ENCODE results near the gene ATP8B4.

Gene ATP8B4

DNA sequence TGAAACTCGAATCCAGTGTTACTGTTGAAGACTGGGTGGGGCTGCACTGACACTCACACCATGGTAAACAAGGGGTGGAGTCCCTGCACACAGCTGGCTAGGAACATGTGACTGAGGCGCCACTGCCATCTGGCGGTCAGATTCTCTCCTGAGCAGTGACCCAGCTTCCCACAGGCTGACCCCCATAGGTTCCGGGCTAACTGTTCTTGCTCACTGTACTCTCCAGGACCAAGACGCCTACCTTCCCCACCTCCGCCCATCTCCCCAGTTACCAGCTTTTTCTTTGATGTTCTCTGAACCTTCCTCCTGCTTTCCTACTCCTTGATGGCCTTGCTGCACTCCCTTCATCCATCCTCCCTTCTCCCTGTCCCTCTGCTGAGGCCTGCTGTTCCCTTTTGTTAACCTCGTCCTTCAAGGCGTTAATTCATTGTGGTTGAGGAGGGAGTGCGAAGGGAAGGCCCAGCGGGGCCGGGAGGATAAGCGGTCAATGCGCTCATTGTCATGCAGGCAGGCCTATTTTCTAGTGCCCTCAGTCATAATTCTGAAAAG, 115.2 kb downstream of the ATP8B4 start:
- Histone ChIP-seq H4K20me1 (ENCODE audit: insufficient read depth) (no peaks in the 10 kb centered on the region), H3K4me1 (ENCODE audit: low read depth, poor library complexity, severe bottlenecking) (peaks cover 23% of the 10 kb centered on the region), H3K9ac (no peak overlapping the region), H3K27me3 (ENCODE audit: insufficient read depth, low read depth) (no peaks in the 10 kb centered on the region), H3K36me3 (ENCODE audit: insufficient read depth) (no peaks in the 10 kb centered on the region), H3K4me3 (IDR thresholded peaks at IDR 0.05; ENCODE audit: insufficient read depth, low read depth, low read length) (no peak overlapping the region), H3K27ac (no peak overlapping the region), H3K4me2 (peak overlapping the region; percentile 69), H3K79me2 (ENCODE audit: insufficient read depth, low read depth) (no peaks in the 10 kb centered on the region), H2AFZ (ENCODE audit: low read depth) (peak overlapping the region; percentile 77; the same call in 1 of the 2 replicates)
- TF ChIP-seq, protein P1, sequence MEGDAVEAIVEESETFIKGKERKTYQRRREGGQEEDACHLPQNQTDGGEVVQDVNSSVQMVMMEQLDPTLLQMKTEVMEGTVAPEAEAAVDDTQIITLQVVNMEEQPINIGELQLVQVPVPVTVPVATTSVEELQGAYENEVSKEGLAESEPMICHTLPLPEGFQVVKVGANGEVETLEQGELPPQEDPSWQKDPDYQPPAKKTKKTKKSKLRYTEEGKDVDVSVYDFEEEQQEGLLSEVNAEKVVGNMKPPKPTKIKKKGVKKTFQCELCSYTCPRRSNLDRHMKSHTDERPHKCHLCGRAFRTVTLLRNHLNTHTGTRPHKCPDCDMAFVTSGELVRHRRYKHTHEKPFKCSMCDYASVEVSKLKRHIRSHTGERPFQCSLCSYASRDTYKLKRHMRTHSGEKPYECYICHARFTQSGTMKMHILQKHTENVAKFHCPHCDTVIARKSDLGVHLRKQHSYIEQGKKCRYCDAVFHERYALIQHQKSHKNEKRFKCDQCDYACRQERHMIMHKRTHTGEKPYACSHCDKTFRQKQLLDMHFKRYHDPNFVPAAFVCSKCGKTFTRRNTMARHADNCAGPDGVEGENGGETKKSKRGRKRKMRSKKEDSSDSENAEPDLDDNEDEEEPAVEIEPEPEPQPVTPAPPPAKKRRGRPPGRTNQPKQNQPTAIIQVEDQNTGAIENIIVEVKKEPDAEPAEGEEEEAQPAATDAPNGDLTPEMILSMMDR (conservative IDR thresholded peaks at IDR 0.05; ENCODE audit: low read depth, low read length), result peak; percentile 77

DNA sequence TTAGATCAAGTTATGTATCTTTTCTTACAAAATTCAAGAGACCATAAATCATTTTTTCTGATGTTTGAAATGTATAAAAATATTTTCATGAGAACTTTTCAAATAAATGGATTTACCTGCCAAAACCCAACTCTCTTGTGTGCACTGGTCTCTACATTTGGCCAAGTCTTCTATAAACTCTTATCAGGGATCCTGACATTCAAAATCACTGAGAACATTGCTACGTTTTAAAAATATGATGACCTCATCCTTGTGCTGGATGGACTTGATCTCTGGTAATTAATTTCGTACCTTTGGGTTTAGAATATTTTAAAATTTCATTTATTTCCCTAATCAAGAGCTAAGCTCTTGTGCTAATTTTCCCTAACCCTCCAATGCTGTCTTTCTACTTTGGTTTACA, 127.4 kb downstream of the ATP8B4 start:
- Histone ChIP-seq H3K27ac (no peak overlapping the region), H3K27me3 (ENCODE audit: insufficient read depth, low read depth) (no peaks in the 10 kb centered on the region), H3K4me3 (IDR thresholded peaks at IDR 0.05; ENCODE audit: insufficient read depth, low read depth, low read length) (no peak overlapping the region), H3K36me3 (ENCODE audit: insufficient read depth) (no peaks in the 10 kb centered on the region), H3K9ac (no peak overlapping the region), H2AFZ (ENCODE audit: low read depth) (no peak overlapping the region), H3K79me2 (ENCODE audit: insufficient read depth, low read depth) (no peaks in the 10 kb centered on the region), H3K4me1 (ENCODE audit: low read depth, poor library complexity, severe bottlenecking) (no peaks in the 10 kb centered on the region), H3K4me2 (no peak overlapping the region), H4K20me1 (ENCODE audit: insufficient read depth) (no peaks in the 10 kb centered on the region)
- TF ChIP-seq, protein P1 (conservative IDR thresholded peaks at IDR 0.05; ENCODE audit: low read depth, low read length), result no peak

DNA sequence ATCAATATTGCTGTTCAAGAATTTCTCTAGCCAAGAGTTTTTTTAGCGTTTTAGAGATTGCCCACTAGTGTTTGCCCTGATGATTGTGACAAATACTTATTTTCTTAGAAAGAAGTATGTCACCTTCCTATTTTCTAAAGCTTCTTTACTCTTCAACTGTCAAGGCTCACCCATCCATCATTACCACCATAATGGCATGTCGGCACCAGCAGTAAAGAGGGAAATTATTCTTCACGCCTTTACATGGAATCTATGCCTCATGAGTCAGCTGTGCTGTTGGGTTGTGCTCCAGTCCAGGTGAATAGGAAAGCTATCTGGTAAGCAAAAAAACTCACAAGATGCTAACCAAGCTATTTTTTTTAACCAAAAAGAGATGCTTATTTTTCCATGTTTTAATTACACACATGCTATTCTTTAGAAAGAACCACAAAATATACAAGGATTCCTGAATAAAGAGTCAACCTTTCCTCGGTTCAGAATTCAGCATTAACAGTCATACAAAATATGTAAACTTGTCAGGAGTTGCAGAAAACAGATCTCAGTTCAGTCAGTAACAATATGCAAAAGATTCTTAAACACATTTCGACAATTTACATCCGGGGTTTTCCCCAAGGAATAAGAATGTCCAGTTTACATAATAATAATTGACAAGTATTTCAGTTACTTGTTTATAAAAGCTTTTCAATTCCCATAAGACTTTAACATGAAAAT, 128.0 kb downstream of the ATP8B4 start:
- H3K36me3 ChIP-seq (ENCODE audit: insufficient read depth), result no peaks in the 10 kb centered on the region
- H3K27me3 ChIP-seq (ENCODE audit: insufficient read depth, low read depth), result no peaks in the 10 kb centered on the region
- H4K20me1 ChIP-seq (ENCODE audit: insufficient read depth), result no peaks in the 10 kb centered on the region
- H3K4me2 ChIP-seq, result no peak overlapping the region
- TF ChIP-seq, protein P1 (conservative IDR thresholded peaks at IDR 0.05; ENCODE audit: low read depth, low read length), result no peak
- H3K4me3 ChIP-seq (IDR thresholded peaks at IDR 0.05; ENCODE audit: insufficient read depth, low read depth, low read length), result no peak overlapping the region
- H3K4me1 ChIP-seq (ENCODE audit: low read depth, poor library complexity, severe bottlenecking), result no peaks in the 10 kb centered on the region
- H3K9ac ChIP-seq, result no peak overlapping the region
- no peaks in the 10 kb centered on the region for H3K79me2 ChIP-seq (ENCODE audit: insufficient read depth, low read depth)
- no peak overlapping the region for H3K27ac ChIP-seq
- H2AFZ ChIP-seq (ENCODE audit: low read depth), result no peak overlapping the region

DNA sequence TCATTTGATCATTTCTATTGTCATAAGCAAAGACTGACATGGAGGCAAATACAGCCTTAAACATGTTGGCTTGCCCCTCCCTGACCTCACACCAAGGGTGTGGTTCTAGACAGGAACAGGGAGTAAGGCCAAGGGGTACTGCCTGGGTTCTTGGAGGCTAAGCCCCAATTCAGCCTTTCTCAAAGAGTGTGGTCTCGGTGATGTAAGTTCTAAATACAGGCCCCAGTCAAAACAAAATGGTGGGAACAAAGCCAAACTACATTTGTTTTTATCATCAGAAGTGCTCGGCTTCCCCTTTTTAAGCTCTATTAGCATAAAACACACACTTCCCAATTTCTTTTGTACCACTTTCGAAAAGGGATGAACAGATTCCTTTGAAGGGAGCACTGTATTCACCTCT, 129.5 kb downstream of the ATP8B4 start:
- no peak overlapping the region for H3K4me2 ChIP-seq
- H2AFZ ChIP-seq (ENCODE audit: low read depth), result no peak overlapping the region
- H3K27ac ChIP-seq, result no peak overlapping the region
- no peaks in the 10 kb centered on the region for H4K20me1 ChIP-seq (ENCODE audit: insufficient read depth)
- H3K27me3 ChIP-seq (ENCODE audit: insufficient read depth, low read depth), result no peaks in the 10 kb centered on the region
- H3K4me1 ChIP-seq (ENCODE audit: low read depth, poor library complexity, severe bottlenecking), result no peaks in the 10 kb centered on the region
- no peaks in the 10 kb centered on the region for H3K79me2 ChIP-seq (ENCODE audit: insufficient read depth, low read depth)
- no peak overlapping the region for H3K4me3 ChIP-seq (IDR thresholded peaks at IDR 0.05; ENCODE audit: insufficient read depth, low read depth, low read length)
- H3K36me3 ChIP-seq (ENCODE audit: insufficient read depth), result no peaks in the 10 kb centered on the region
- no peak overlapping the region for H3K9ac ChIP-seq
- TF ChIP-seq, protein P1 (conservative IDR thresholded peaks at IDR 0.05; ENCODE audit: low read depth, low read length), result no peak

Measured in KMS-11 (cell line).